GM21619 (cell line): ENCODE results near the gene IGFALS.

ENCODE experiments used
- ATAC-seq: cut with Tn5 transposase; IDR thresholded peaks from one replicate; pipeline ENCODE4 v1.9.1; 2021; ENCODE audit not compliant: unreplicated experiment

IGFALS gene

GRCh38 chr16:1777375-1778199 lies 15.9 kb downstream of the IGFALS start:
- ATAC-seq = no peak

- no peak for ATAC-seq
Observed at GRCh38 chr16:1776991-1777374, 16.5 kb downstream of the IGFALS start.

DNA sequence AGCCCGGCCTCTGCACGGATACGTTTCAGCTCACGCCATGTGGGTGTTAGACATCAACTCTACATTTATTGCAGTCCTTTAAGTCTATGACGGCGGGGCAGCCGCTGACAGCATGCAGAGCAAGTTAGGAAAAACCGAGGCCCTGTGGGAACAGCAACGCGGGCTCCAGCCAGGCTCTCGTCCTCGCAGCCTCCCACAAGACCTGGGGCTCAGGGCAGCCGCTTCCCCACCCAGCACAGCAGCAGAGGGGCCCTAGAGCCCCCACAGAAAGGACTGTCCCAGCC lies 16.9 kb downstream of the IGFALS start:
- no peak for ATAC-seq

DNA sequence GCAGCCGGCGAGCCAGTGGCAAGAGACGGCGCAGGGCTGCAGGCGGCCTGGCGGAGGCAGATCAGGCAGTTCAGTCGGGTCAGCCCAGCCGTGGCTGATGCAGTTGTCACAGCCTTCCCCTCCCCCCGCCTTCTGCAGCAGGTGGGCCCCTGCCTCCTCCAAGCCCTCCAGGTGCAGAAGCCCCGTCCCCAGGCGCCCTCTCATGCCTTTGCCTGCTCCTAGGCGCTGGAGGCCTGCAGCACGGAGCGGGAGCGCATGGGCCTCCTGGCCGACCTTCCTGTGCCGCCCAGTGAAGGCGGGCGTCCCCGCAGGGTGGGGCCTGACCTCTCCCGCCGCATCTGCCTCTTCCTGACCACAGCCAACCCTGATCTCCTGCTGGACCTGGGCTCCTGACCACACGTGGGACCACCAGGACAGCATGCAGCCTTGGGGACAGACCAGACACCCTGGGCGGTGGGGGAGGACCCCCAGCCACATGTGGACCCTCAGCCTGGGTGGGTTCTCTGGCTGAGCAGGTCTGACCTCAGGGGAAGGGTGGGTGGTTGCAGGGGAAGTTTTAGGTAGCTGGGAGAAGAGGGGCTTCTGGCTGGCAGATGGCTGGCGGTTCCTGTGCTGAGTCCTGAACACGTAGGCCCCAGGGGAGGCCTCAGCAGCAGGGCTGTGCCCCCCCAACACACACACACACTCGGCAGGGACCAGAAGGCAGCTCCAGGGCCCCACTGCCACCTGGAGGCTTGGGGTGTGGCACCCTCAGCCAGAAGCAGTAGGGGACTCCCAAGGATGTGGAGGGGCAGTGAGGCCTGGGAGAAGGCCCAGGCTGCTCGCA lies 17.4 kb downstream of the IGFALS start:
- ATAC-seq = no peak

GRCh38 chr16:1775006-1775845 lies 18.3 kb downstream of the IGFALS start:
- ATAC-seq = no peak

- no peak for ATAC-seq
Observed at GRCh38 chr16:1774448-1774780, 19.1 kb downstream of the IGFALS start.

- ATAC-seq = no peak
Observed at GRCh38 chr16:1773703-1774447, 19.6 kb downstream of the IGFALS start.

- ATAC-seq = peak; percentile 41
Observed at GRCh38 chr16:1772908-1773702, 20.4 kb downstream of the IGFALS start, which contains the start of gene MRPS34. Gene MRPS34 (minus strand): TSS chr16:1773134. CDS start chr16:1773119, 15 bp downstream.

GRCh38 chr16:1772362-1772907 lies 21.1 kb downstream of the IGFALS start, which contains the start of gene EME2:
Gene EME2 (plus strand): TSS chr16:1772810. CDS start chr16:1773228, 418 bp downstream.
- peak; percentile 11 for ATAC-seq

- ATAC-seq = no peak
Observed at GRCh38 chr16:1771864-1772361, 21.6 kb downstream of the IGFALS start.

GRCh38 chr16:1771188-1771863 lies 22.2 kb downstream of the IGFALS start, which contains the start of gene NME3:
Gene NME3 (minus strand): TSS chr16:1771543. CDS start chr16:1771534, 9 bp downstream.
- ATAC-seq = no peak

- no peak for ATAC-seq
Observed at GRCh38 chr16:1770328-1771187, 22.9 kb downstream of the IGFALS start.

DNA sequence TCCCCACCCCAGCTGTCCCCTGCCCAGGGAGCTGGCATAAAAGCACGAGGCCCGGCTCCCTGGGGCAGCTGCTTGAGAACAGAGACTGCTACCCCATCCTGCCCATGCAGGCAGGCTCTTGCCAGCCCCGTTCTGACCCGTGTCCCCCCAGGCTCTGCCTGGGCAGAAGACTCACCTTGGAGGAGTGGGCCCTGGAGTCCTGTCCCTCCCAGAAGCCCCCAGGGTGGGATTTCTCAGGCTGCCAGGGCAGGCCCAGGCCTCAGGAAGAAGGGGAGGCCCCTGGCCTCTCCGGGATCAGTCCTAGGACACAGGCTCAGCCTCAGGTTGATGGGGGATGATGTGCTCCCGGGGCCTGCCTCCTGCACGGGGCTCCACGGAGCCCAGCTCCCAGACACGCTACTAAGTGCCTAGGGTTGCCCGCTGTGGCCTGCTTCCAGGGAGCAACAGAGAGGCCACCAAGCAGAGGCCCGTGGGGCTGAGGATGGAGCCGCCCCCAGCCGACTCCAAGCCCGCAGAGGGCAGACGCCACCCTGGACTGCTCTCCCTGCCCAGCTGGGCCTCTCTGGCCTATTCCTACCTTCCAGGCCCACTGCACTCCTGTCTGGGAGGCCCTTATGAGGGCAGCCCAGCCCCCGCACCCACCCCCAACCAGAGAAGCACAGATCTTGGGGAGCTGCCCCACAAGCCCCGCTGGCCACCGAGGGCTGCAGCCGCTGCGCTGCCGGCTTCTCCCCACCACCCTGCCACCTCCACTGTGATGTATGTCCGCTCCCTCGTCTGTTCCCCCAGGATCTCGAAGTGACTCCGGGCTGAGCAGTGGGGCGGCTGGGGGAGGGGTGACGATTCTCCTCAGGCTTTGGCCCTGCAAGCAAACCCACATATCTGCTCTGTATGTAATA lies 23.9 kb downstream of the IGFALS start:
- no peak for ATAC-seq

DNA sequence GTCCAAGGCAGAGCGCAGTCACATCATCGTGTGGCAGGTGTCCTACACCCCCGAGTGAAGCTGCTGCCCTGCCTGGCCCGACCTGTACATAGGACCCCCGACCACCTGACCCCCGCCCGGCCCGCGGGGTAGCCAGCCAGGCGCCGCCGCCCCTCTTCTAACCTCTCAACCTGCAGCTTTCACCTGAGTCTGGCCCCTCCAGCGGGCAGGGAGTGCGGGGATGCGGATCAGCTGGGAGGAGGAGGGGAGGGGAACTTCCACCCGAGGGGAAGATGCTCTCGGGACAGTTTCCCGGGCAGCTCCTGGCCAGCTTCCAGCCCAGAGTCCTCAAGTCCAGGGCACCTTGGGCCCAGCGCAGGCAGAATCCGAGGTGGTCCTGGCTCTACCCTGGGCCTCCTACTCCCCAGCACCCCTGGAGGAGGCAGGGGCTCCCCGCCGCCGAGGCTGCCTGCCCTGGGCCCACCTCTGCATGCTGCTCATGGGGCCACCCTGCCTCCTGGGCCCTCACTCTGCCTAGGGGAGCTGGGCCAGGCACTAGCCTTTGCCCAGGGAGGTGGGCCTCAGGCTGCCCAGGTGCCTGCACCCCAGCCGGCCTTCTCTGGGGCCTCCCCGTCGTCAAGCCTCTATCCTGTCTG lies 24.6 kb downstream of the IGFALS start:
- no peak for ATAC-seq

DNA sequence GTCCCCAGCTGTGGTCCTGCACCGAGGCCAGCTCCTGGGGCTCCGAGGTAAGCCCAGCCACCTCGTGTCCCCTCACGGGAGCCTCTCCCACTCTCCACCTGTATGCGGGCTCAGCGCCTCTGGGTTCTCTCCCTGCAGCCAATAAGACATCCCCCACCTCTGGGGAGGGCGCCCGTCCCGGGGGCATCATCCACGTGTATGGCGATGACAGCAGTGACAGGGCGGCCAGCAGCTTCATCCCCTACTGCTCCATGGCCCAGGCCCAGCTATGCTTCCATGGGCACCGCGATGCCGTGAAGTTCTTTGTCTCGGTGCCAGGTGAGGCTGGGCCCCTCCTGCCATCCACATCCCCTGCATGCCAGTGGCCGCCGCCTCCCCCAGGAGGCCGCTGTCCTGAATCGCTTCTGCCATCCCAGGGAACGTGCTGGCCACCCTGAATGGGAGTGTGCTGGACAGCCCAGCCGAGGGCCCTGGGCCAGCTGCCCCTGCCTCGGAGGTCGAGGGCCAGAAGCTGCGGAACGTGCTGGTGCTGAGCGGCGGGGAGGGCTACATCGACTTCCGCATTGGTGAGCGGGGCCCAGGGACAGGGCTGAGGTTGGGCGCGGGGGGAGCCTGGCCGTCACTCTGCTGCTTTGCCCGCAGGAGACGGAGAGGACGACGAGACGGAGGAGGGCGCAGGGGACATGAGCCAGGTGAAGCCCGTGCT lies 25.3 kb downstream of the IGFALS start:
- no peak for ATAC-seq
